GM21381 (cell line): ENCODE results near the gene FHIT.

ENCODE experiments used
- ATAC-seq: cut with Tn5 transposase; IDR thresholded peaks from one replicate; pipeline ENCODE4 v1.9.1; 2021; ENCODE audit warnings: mild to moderate bottlenecking, moderate library complexity; ENCODE audit not compliant: unreplicated experiment

The FHIT gene

GRCh38 chr3:61251174-61251972 is at the start of gene FHIT:
Gene FHIT, minus strand, starts transcription at chr3:61251452.
- peak; percentile 89 for ATAC-seq

- ATAC-seq, result no peak
Measured at GRCh38 chr3:61300786-61301185, 49.5 kb upstream of the FHIT start.

GRCh38 chr3:61300006-61300380 is 48.7 kb upstream of the FHIT start:
- no peak for ATAC-seq

- ATAC-seq, result no peak
Measured at GRCh38 chr3:61299343-61300005, 48.2 kb upstream of the FHIT start.

GRCh38 chr3:61297821-61298220 is 46.6 kb upstream of the FHIT start:
- no peak for ATAC-seq

GRCh38 chr3:61288446-61288845 is 37.2 kb upstream of the FHIT start:
- ATAC-seq, result no peak

GRCh38 chr3:61283876-61284275 is 32.6 kb upstream of the FHIT start:
- no peak for ATAC-seq

- ATAC-seq, result no peak
Measured at GRCh38 chr3:61278713-61279112, 27.5 kb upstream of the FHIT start.

GRCh38 chr3:61277411-61277810 is 26.2 kb upstream of the FHIT start:
- ATAC-seq, result no peak

- ATAC-seq, result no peak
Measured at GRCh38 chr3:61269435-61269834, 18.2 kb upstream of the FHIT start.

- ATAC-seq, result no peak
Measured at GRCh38 chr3:61268644-61269043, 17.4 kb upstream of the FHIT start.

- no peak for ATAC-seq
Measured at GRCh38 chr3:61264281-61264680, 13.0 kb upstream of the FHIT start.

- ATAC-seq, result no peak
Measured at GRCh38 chr3:61257148-61257547, 5.9 kb upstream of the FHIT start.

GRCh38 chr3:61253756-61254155 is 2.5 kb upstream of the FHIT start:
- ATAC-seq, result no peak

- ATAC-seq, result no peak
Measured at GRCh38 chr3:61252836-61253235, 1.6 kb upstream of the FHIT start.

- no peak for ATAC-seq
Measured at GRCh38 chr3:61250784-61251173, 473 bp downstream of the FHIT start.

GRCh38 chr3:61248496-61248895 is 2.8 kb downstream of the FHIT start:
- no peak for ATAC-seq

- ATAC-seq, result no peak
Measured at GRCh38 chr3:61247191-61247590, 4.1 kb downstream of the FHIT start.

GRCh38 chr3:61239871-61240270 is 11.4 kb downstream of the FHIT start:
- ATAC-seq, result no peak

GRCh38 chr3:61237858-61238257 is 13.4 kb downstream of the FHIT start:
- ATAC-seq, result no peak

- ATAC-seq, result peak; percentile 87
Measured at GRCh38 chr3:61236556-61236955, 14.7 kb downstream of the FHIT start.

GRCh38 chr3:61233746-61234145 is 17.5 kb downstream of the FHIT start:
- ATAC-seq, result no peak

- ATAC-seq, result no peak
Measured at GRCh38 chr3:61231693-61232092, 19.6 kb downstream of the FHIT start.
